NCI-H446 (cell line): ENCODE measurements around the gene HTR5A.

Experiments
- DNase-seq, 2 experiments: peaks; one replicate each; lab custom pipeline; 2025; lab: John Stamatoyannopoulos, UW

HTR5A gene

DNA sequence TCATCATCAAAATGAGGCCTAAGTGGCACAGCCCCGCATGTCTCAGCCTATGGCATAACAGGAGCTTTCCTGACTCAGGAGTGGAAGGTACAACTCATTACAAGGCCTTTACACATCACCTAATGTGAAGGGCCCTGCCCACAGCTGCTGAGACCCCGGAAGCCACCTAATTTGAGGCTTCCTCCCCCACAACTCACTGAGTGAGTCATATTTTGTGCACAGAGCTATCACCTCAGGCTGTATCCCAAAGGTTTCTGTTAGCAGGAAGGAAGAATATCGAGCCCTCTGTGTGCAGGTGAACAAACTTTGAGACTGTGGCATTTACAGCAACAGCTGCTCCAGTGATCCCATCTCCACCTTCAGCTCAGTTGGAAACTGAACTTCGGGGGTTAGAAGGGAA lies 20.6 kb downstream of the HTR5A start:
- no peak for DNase-seq

- DNase-seq = no peak
Measured at GRCh38 chr7:155093596-155093995, 23.5 kb downstream of the HTR5A start.

GRCh38 chr7:155094636-155095135 lies 24.6 kb downstream of the HTR5A start:
- no peak for DNase-seq

GRCh38 chr7:155097338-155097737 lies 27.2 kb downstream of the HTR5A start:
- DNase-seq = no peak

DNA sequence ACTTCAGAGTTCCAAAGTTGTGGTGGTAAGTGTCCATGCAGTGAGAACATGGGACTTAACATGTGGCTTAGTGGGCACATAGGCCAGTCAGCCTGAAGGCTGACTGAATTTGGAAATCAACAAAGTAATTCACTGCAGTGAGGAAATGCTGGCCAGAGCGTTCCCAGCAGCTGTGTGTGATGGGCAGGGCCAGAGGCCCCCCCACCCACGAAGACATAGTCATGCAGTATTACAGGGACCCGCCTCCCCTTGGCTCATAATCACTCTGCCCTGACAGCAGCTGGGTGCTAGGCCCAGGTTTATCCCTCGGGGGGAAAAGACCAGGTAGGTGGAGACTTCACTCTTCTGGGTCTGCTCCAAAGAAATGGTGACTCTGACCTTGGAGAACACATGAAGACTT lies 33.7 kb downstream of the HTR5A start:
- no peak for DNase-seq

GRCh38 chr7:155104913-155105312 lies 34.8 kb downstream of the HTR5A start:
- DNase-seq = no peak

DNA sequence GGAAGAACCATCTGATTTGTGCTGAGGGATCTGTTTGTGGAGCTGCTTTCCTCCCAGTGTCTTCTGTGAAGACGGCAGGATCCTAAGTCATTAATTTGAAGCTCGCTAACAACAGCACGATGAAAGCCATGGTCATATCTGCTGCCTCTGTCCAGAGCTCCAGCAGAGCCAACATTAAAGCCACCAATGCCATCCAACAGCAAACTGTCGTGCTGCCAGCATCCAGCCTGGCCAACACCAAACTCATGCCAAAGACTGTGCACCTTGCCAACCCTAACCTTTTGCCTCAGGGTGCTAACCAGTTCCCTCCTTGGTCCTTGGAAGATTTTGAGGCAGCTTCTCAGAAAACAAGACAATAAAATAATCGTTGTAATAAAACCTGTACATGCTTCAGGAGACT lies 36.2 kb downstream of the HTR5A start:
- DNase-seq = no peak

DNA sequence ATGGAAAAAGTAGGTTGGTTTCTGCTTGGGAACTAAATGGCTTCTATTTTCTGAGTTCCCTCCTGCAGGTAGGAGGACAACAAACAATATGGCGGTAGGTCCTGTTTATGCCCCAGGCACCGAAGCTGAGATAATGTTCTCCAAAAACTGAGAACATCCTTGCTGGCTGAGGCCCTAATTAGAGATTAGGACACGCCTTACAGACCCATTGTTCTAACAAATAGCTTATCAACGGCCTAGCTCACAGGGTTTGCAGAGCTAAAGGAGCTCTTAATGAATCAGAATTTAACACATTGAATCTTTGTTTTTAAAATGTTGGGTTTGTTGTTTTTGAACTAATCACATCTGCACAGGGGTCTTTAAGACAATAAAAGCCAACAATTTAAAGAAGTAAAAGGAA lies 37.0 kb downstream of the HTR5A start:
- DNase-seq = no peak

DNA sequence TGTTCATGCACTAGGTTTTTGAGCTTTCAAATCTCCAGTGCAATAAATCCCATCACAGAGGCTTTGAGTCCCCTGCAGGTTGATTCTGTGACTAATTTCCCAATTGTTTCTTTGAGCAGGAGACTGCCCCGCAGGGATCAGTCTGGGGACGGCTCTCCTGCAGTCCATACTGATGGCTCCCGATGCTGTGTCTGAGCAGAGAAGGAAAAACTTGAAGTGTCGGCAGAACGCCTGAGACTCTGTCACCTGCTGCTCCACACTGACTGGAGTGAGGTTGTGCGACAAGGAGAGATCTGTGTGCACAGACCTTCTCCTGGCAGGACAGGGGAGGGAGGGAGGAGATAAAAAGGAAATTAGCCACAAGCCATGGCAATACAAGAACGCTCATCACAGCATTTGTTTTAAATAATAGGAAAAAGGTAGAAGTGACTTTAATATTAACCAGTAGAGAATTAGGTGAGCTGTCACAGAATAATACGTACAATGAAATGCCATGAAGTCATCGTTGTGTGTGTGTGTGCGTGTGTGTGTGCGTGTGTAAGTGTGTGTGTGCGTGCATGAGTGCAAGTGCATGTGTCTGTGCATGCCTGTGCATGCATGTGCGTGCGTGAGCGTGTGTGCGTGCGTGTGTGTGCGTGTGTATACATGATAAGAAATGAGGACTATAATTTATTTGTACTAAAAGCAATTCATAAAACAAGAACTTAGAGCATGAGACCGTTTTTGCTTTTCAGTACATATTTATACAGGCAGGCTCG lies 38.2 kb downstream of the HTR5A start:
- DNase-seq = no peak

GRCh38 chr7:155109121-155109520 lies 39.0 kb downstream of the HTR5A start:
- no peak for DNase-seq

DNA sequence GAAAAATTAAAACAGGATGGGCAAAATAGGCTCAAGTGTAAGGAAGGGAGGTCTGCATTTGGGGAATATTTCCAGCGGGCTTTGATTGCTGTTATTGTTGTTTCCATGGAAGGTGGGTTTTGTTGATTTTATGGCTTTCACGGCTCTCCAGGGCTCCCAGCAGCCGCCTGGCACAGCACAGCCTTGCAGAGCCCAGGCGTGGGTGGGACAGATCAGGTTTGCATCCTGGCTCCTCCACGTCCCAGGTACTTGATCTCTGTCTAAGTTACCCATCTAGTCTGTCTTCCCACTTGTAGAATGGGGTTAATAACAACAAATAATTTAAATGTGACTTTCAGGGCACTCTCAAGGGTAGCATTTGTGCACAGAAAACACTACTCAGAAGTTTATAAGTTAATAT lies 45.2 kb downstream of the HTR5A start:
- DNase-seq = no peak

GRCh38 chr7:155119801-155120382 lies 49.8 kb downstream of the HTR5A start:
- DNase-seq = no peak

DNA sequence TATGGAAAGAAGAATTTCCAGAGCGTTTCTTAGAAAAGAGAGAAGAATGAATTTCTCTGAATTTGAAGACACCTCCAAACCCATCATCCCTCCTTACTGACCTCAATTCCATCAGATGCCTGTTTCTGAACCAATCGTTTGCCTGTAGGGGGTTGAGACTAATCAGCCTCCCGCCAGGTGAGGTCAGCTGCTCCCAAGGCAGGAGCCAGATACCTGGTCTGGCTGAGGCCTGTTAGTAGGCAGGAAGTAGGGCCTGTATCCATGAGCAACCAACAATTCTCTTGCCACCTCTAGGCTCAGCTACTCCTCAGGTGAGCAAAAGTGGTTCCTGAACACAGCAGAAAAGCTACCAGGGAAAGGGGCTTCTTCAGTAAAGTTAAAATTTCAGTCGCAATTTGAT lies 50.3 kb downstream of the HTR5A start:
- no peak for DNase-seq

DNA sequence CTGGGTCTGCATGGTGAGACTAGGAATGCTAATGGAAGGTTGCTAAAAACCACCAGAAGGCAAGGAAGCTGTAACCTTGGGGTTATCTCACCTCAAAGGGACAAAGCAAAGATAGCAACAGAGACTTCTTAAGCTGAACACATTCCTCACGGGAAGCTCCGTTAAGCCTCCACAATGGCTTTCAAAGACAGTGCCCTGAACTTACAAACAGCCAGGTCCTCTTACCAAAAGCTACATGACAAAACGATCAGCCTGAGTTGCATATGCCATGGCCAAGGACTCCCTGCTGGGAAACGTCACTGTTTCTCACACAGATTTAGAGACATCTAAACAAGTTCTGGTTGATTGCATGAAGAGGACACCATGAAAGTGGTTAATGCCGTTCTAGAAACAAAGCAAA lies 52.7 kb downstream of the HTR5A start:
- no peak for DNase-seq

GRCh38 chr7:155123413-155123812 lies 53.3 kb downstream of the HTR5A start:
- DNase-seq = no peak

DNA sequence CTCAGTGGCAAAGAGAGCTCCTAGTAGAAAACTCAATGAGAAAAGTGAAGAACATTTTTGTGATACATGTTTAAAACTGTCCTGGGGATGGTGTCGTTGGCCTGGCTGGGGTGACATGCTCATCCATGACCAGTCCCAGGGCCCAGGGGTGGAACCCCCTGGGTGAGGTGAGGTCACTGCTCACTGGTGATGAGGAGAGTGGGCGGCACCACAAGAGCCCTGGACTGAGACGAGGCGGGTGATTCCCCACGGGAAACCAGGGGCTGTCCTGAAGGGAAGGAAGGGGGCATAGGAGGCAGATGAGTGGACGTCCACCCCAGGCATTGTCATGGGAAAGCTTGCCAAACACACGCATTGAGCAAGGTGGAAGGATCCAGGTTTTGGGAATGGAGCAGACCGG lies 54.6 kb downstream of the HTR5A start:
- DNase-seq = no peak

GRCh38 chr7:155129186-155129585 lies 59.1 kb downstream of the HTR5A start:
- DNase-seq = no peak

GRCh38 chr7:155129789-155130188 lies 59.7 kb downstream of the HTR5A start:
- DNase-seq = no peak

DNA sequence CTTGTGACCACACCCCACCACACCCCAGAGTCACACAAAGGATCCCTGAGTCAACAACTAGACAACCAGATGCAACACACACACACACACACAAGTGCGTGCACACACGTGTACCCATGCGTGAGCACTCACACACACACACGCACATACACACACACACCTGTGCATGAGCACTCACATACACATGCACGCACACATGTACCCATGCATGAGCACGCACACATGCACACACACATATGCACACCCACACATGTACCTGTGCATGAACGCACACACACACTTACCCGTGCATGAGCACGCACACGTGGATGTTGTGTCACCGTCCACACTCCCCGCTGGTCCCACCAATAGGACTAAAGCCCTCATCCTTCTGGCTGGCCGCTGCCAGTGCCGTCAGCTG lies 60.4 kb downstream of the HTR5A start:
- DNase-seq = no peak

GRCh38 chr7:155131090-155131489 lies 61.0 kb downstream of the HTR5A start:
- DNase-seq = no peak

GRCh38 chr7:155132431-155132830 lies 62.3 kb downstream of the HTR5A start:
- no peak for DNase-seq

DNA sequence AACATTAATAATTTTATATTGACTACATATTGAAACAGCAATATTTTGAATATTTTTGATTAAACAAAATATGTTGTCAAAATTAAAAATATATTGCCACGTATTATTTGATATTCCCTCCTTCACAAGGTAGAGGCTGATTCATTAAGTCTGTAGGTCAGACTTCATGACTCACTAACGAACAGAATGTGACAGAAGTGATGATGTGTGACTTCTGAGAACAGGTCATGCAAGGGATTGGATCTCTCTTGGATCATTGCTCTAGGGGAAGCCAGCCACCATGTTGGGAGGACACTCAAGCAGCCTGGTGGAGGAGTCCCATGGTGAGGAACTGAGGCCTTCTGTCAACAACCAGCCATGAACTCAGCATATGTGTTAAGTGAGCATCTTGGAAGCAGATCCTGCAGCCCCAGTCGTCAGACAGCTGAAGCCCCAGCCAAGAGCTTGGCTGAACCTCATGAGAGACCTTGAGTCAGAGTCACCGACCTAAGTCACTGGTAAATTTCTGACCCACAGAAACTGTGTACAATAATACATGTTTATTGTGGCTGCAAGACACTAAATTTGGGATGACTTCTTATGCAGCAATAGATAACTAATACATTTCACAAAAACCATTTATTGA lies 66.6 kb downstream of the HTR5A start:
- DNase-seq = no peak
